Measurements from ENCODE around the gene GRIP2.

GRIP2 gene

GRCh38 chr3:14484741-14485140 lies 55.4 kb downstream of the GRIP2 start:
- Histone ChIP-seq H3K27ac (no peak overlapping the region), H3K4me3 (ENCODE audit: low read depth, low read length) (no peak overlapping the region), H3K27me3 (replicated peaks) (no peaks in the 10 kb centered on the region), H3K36me3 (replicated peaks) (peaks cover 37% of the 10 kb centered on the region)
- in situ Hi-C loops (cut with HindIII; ENCODE audit: low pct_ligation_motif_present, low sequenced_read_pairs), result no loop called here
- DNase-seq, result no peak
- TF ChIP-seq, protein P1, sequence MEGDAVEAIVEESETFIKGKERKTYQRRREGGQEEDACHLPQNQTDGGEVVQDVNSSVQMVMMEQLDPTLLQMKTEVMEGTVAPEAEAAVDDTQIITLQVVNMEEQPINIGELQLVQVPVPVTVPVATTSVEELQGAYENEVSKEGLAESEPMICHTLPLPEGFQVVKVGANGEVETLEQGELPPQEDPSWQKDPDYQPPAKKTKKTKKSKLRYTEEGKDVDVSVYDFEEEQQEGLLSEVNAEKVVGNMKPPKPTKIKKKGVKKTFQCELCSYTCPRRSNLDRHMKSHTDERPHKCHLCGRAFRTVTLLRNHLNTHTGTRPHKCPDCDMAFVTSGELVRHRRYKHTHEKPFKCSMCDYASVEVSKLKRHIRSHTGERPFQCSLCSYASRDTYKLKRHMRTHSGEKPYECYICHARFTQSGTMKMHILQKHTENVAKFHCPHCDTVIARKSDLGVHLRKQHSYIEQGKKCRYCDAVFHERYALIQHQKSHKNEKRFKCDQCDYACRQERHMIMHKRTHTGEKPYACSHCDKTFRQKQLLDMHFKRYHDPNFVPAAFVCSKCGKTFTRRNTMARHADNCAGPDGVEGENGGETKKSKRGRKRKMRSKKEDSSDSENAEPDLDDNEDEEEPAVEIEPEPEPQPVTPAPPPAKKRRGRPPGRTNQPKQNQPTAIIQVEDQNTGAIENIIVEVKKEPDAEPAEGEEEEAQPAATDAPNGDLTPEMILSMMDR (IDR thresholded peaks at IDR 0.05; ENCODE audit: low read depth, low read length, missing control alignments), result no peak

GRCh38 chr3:14483286-14483685 lies 56.9 kb downstream of the GRIP2 start:
- in situ Hi-C loops (cut with HindIII; ENCODE audit: low pct_ligation_motif_present, low sequenced_read_pairs), result no loop called here
- Histone ChIP-seq H3K27me3 (replicated peaks) (no peaks in the 10 kb centered on the region), H3K27ac (no peak overlapping the region), H3K36me3 (replicated peaks) (peaks cover 48% of the 10 kb centered on the region), H3K4me3 (ENCODE audit: low read depth, low read length) (no peak overlapping the region)
- TF ChIP-seq, protein P1 (IDR thresholded peaks at IDR 0.05; ENCODE audit: low read depth, low read length, missing control alignments), result no peak
- DNase-seq, result no peak

DNA sequence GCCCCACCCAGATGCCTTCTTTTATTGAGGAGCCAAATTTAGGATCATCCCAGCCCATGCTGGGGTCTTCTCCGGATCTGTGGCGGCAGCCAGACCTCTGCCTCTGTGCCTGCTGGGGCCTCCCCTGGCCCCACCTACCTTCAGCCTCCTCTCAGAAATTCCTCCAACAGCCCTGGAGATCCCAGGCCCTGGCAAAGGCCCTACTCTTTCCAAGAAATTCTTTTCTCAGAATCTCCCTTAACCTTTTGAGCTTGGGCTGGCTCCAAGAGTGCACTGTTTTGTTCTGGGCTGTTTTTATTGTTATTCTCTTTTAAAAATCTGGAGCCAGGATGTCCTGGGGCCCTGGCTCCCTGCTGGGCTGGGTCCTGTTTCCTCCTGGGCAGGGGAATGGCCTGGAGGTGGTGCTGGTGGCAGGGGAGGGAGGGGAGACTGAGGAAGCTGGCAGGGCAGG lies 57.8 kb downstream of the GRIP2 start:
- Histone ChIP-seq H3K4me3 (ENCODE audit: low read depth, low read length) (no peak overlapping the region), H3K27me3 (replicated peaks) (no peaks in the 10 kb centered on the region), H3K36me3 (replicated peaks) (peaks cover 52% of the 10 kb centered on the region), H3K27ac (no peak overlapping the region)
- TF ChIP-seq, protein P1 (IDR thresholded peaks at IDR 0.05; ENCODE audit: low read depth, low read length, missing control alignments), result no peak
- in situ Hi-C loops (cut with HindIII; ENCODE audit: low pct_ligation_motif_present, low sequenced_read_pairs), result no loop called here
- DNase-seq, result no peak

GRCh38 chr3:14481646-14482036 lies 58.5 kb downstream of the GRIP2 start:
- TF ChIP-seq, protein P1 (IDR thresholded peaks at IDR 0.05; ENCODE audit: low read depth, low read length, missing control alignments), result no peak
- Histone ChIP-seq H3K27ac (no peak overlapping the region), H3K36me3 (replicated peaks) (peaks cover 58% of the 10 kb centered on the region), H3K4me3 (ENCODE audit: low read depth, low read length) (no peak overlapping the region), H3K27me3 (replicated peaks) (no peaks in the 10 kb centered on the region)
- in situ Hi-C loops (cut with HindIII; ENCODE audit: low pct_ligation_motif_present, low sequenced_read_pairs), result no loop called here
- DNase-seq, result no peak

GRCh38 chr3:14481018-14481645 lies 59.0 kb downstream of the GRIP2 start:
- in situ Hi-C loops (cut with HindIII; ENCODE audit: low pct_ligation_motif_present, low sequenced_read_pairs), result no loop called here
- H3K4me3 ChIP-seq (ENCODE audit: low read depth, low read length), result no peak overlapping the region
- TF ChIP-seq, protein P1 (IDR thresholded peaks at IDR 0.05; ENCODE audit: low read depth, low read length, missing control alignments), result no peak
- no peaks in the 10 kb centered on the region for H3K27me3 ChIP-seq (replicated peaks)
- H3K36me3 ChIP-seq (replicated peaks), result peaks cover 58% of the 10 kb centered on the region
- no peak for DNase-seq
- no peak overlapping the region for H3K27ac ChIP-seq
